SK-N-SH treated with all-trans-retinoic acid at 6 μM for 48 hours (cell line): ENCODE data around the gene DOCK2.

Source experiments
- ARNTL ChIP-seq: fragments of 450-650 bp; formaldehyde crosslinking; IDR thresholded peaks from 2 replicates; pipeline ENCODE4 v1.5.0; 2020; ENCODE audit warnings: low read depth, mild to moderate bottlenecking, moderate library complexity, borderline replicate concordance
- CREB5 ChIP-seq: fragments of 250-450 bp; sonication (Bioruptor Pico); IDR thresholded peaks from 2 replicates; pipeline ENCODE4 v1.5.1; 2020; ENCODE audit warnings: low read depth, mild to moderate bottlenecking, moderate library complexity
- ISL1 ChIP-seq: fragments of 250-450 bp; sonication (Bioruptor Pico); IDR thresholded peaks from 2 replicates; pipeline ENCODE4 v2.1.2; 2022; ENCODE audit warnings: mild to moderate bottlenecking, moderate library complexity
- OSR1 ChIP-seq: fragments of 250-450 bp; sonication (Bioruptor Pico); IDR thresholded peaks from 2 replicates; pipeline ENCODE4 v1.8.0; 2022; ENCODE audit warnings: moderate library complexity, mild to moderate bottlenecking, inconsistent platforms
- PATZ1 ChIP-seq: fragments of 250-450 bp; sonication (Bioruptor Pico); IDR thresholded peaks from 2 replicates; pipeline ENCODE4 v1.8.0; 2020; ENCODE audit warnings: mild to moderate bottlenecking, moderate library complexity, borderline replicate concordance
- RARB ChIP-seq: fragments of 250-450 bp; sonication (Bioruptor Pico); IDR thresholded peaks from 2 replicates; pipeline ENCODE4 v1.8.0; 2021; ENCODE audit warnings: mild to moderate bottlenecking, moderate library complexity
- TCF4 ChIP-seq: fragments of 250-450 bp; sonication (Bioruptor Pico); IDR thresholded peaks from 2 replicates; pipeline ENCODE4 v1.8.0; 2021; ENCODE audit warnings: mild to moderate bottlenecking, moderate library complexity, borderline replicate concordance
- TOX ChIP-seq: fragments of 250-450 bp; sonication (Bioruptor Pico); IDR thresholded peaks from 2 replicates; pipeline ENCODE4 v1.8.0; 2021; ENCODE audit warnings: mild to moderate bottlenecking, moderate library complexity, borderline replicate concordance
- TSHZ2 ChIP-seq: fragments of 250-450 bp; sonication (Bioruptor Pico); IDR thresholded peaks from 2 replicates; pipeline ENCODE4 v1.5.0; 2020; ENCODE audit warnings: mild to moderate bottlenecking, moderate library complexity
- ZC3H10 ChIP-seq: fragments of 250-450 bp; sonication (Bioruptor Pico); IDR thresholded peaks from 2 replicates; pipeline ENCODE4 v1.5.1; 2021; ENCODE audit warnings: mild to moderate bottlenecking, moderate library complexity
- ZFP3 ChIP-seq: fragments of 250-450 bp; sonication (Bioruptor Pico); IDR thresholded peaks from 2 replicates; pipeline ENCODE4 v1.5.0; 2020; ENCODE audit warnings: mild to moderate bottlenecking, moderate library complexity
- ZFP30 ChIP-seq: fragments of 450-650 bp; formaldehyde crosslinking; IDR thresholded peaks from 2 replicates; pipeline ENCODE4 v1.5.0; 2022; ENCODE audit warnings: mild to moderate bottlenecking, moderate library complexity
- ZNF70 ChIP-seq: fragments of 450-650 bp; formaldehyde crosslinking; IDR thresholded peaks from 2 replicates; pipeline ENCODE4 v1.5.0; 2020; ENCODE audit warnings: mild to moderate bottlenecking, moderate library complexity
- ZNF8 ChIP-seq: fragments of 450-650 bp; formaldehyde crosslinking; IDR thresholded peaks from 2 replicates; pipeline ENCODE4 v1.5.0; 2020; ENCODE audit warnings: mild to moderate bottlenecking, moderate library complexity

- no peak for TF ChIP-seq ARNTL (CRISPR knock-in tag)
- TF ChIP-seq PATZ1 (CRISPR knock-in tag): no peak
- TF ChIP-seq ISL1: no peak
- no peak for TF ChIP-seq ZNF70
- TF ChIP-seq TCF4 (CRISPR knock-in tag): no peak
- no peak for TF ChIP-seq TSHZ2 (CRISPR knock-in tag)
- no peak for TF ChIP-seq OSR1
- TF ChIP-seq ZFP3 (CRISPR knock-in tag): no peak
- no peak for TF ChIP-seq TOX (CRISPR knock-in tag)
- no peak for TF ChIP-seq RARB (CRISPR knock-in tag)
- TF ChIP-seq ZC3H10 (CRISPR knock-in tag): no peak
- no peak for TF ChIP-seq ZFP30 (CRISPR knock-in tag)
- no peak for TF ChIP-seq CREB5 (CRISPR knock-in tag)
- no peak for TF ChIP-seq ZNF8 (CRISPR knock-in tag)
These were observed 460.9 kb downstream of the DOCK2 start for GRCh38 chr5:170097934-170098333.
